ENCODE data around the gene ZNF23. TPM values are rescaled to one million over a fixed set of nuclear protein-coding genes. Genes with fewer than 3 reads are reported as not detected.

Gene ZNF23
- 6.3 and 8.3 TPM in 2 replicates for total RNA-seq (2014; rRNA removed; shearing (Covaris generic))
- 9.9 and 10.2 TPM in 2 replicates for polyA plus RNA-seq (2015; cell fraction: cytosol; rRNA removed)
- 10.3 and 11.2 TPM in 2 replicates for polyA plus RNA-seq (2015; cell fraction: nucleus; rRNA removed)

DNA sequence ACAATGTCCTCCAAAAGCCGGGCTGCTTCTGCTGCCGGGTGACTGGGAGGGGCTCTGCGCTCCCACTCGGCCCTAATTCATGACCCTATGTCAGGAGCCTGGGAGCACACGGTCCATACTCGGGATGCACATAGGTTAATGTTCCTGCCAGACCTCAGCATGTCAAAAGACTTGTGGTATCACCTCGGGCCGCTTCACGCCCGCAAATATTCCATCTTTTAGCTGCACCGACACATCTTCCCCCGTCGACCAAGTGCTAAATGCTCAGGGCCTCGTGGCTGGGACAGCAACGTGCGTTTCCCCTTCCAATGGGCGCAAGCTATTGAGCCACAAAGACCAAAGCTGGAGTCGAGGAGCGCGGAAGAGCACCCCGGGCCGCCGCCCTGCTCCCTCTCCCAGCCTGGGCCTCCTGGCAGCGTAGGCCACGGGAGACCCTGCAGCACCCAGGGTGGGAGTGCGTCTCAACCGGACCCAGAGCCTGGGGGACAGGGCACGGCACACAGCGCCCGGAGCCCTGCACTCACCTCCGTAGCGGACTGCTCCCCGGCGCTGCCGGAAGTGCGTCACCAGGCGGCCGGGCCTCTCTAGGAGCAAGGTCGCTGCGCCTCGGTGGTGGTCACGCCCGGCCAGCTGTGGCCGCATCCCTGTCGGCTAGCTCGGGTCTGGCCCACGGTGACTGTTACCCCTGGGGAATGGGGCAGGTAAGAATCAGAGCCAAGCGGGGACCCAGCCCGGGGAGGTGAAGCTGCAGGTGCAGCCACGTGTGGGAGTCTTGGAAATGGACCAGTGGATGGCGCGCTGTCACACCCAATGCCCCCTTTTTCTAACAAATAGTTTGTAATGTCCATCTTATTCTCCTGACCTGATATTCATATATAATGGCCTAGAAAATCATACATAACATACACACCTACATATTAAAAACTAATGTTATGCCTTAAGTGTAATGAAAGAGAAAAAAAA is at the start of gene ZNF23:
Gene ZNF23 (minus strand): TSS at position 562 of the 963 bp plus-strand sequence. CDS start 5,451 bp downstream, outside the sequence.
- DNase-seq (ENCODE audit: low read depth), result peak; percentile 71

DNA sequence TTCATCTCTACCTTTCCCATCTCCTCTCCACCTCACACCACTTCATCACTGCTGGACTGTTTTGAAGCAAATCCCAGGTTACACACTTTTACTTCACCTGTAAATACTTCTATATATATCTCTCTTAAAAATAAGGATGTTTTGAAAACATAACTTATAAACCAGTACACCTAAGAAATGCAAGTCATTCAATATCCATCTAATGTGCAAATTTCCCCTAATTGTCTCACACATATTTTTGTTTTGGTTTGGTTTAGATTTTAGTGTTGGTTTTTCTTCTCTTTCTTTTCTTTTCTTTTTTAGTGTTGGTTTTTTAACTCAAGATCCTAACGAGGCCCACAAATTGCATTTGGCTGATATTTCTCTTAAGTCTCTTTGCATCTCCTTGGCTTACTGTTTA is 45.0 kb upstream of the ZNF23 start:
- DNase-seq (ENCODE audit: low read depth), result no peak

DNA sequence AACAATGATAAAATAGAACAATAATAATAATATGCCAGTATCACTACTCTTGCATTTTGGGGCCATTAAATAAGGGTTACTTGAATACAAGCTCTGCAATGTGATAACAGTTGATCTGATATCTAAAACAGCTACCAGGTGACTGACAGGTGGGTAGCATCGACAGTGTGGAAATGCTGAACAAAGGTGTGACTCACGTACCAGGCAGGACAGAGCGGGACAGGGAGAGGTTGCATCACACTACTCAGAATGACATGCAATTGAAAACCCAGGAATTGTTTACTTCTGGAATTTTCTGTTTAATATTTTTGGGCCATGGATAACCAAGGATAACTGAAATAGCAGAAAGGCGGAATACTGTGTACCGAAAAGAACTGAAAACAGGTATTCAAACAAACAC is 42.9 kb upstream of the ZNF23 start:
- no peak for DNase-seq (ENCODE audit: low read depth)

DNA sequence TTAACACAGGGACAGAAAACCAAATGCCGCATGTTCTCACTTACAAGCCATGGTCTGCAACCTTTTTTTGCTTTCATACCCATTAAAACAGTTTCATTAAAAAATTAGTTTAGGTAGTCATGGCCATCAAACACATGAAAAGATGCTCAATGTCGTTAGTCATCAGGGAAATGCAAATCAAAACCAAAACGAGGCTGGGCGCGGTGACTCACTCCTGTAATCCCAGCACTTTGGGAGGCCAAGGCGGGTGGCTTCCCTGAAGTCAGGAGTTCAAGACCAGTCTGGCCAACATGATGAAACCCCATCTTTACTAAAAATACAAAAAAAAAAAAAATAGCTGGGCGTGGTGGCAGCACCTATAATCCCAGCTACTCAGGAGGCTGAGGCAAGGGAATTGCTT is 42.0 kb upstream of the ZNF23 start:
- peak; percentile 46 for DNase-seq (ENCODE audit: low read depth)

DNA sequence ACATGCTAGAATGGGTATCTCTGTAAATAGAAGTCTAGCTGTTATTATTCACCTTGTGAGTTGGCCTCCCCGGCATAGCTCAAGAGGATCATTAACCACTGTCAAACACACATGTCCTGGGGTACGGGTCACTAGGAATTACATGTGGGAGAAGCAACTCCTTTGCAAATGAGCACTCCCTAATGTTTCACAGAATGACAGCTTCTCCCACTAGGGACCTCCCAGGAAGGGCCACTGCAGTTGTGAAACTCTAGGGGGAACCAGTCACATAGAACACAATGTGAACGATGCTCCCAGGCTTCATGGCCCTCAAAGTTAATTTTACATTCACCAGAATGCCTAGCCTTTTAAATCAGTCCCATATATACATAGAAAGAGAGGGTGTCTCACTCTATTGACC is 39.5 kb upstream of the ZNF23 start:
- no peak for DNase-seq (ENCODE audit: low read depth)

DNA sequence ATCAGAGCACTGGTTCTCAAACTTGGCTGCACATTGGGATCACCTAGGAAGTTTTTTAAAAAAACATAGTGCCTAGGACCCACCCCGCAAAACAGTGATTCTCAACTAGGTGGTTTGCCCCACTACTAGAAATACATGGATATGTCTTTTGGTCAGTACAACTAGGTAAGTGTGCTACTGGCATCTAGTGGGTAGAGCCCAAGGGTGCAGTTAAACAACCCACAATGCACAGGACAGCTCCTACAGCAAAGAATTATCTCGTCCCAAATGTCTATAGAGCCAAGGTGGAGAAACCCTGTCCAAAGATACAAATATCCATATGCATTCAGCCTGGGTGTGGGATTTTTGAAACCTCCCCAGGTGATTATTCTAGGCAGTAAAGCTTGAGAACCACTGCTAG is 38.9 kb upstream of the ZNF23 start:
- DNase-seq (ENCODE audit: low read depth), result no peak

- peak; percentile 54 for DNase-seq (ENCODE audit: low read depth)
Measured at GRCh38 chr16:71499775-71500364, 37.8 kb upstream of the ZNF23 start.

DNA sequence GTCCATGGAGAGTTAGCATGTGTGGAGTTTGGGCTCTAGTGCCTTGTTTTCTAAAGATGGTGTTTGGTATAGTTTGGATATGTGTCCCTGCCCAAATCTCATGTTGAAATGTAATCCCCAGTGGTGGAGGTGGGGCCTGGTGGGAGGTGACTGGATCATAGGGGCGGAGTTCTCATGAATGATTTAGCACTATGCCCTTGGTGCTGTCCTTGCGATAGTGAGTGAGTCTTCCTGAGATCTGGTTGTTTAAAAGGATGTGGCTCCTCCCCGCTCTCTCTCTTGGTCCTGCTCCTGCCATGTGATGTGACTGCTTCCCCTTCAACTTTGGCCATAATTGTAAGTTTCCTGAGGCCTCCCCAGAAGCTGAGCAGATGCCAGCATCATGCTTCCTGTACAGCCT is 36.0 kb upstream of the ZNF23 start:
- no peak for DNase-seq (ENCODE audit: low read depth)

DNA sequence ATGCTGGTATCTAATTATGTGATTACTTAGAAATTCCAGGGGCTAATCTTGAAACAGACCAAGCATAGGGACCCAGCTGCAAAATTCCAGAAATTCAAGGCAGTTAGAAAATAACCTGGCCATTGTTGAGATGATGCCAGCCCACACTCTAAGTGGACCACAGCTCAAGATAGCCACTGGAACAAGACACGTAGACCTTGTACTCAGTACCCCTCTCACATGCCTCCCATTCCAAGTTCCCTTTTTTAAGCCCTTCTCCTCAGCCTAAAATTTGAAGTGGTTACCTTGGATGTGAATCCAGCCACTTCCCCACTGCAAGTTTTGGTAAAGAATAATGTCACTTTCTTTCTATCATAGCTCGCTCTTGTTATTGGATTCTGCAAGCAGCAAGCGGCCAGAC is 31.2 kb upstream of the ZNF23 start:
- no peak for DNase-seq (ENCODE audit: low read depth)

- no peak for DNase-seq (ENCODE audit: low read depth)
Measured at GRCh38 chr16:71492786-71493185, 30.7 kb upstream of the ZNF23 start.

GRCh38 chr16:71491054-71491453 is 29.0 kb upstream of the ZNF23 start:
- DNase-seq (ENCODE audit: low read depth), result no peak

GRCh38 chr16:71490361-71490760 is 28.3 kb upstream of the ZNF23 start:
- no peak for DNase-seq (ENCODE audit: low read depth)

GRCh38 chr16:71489122-71489521 is 27.1 kb upstream of the ZNF23 start, which contains the start of gene ZNF19:
Gene ZNF19, minus strand, starts transcription at chr16:71489324. Its CDS starts 7,210 bp downstream, at chr16:71482114.
- no peak for DNase-seq (ENCODE audit: low read depth)

DNA sequence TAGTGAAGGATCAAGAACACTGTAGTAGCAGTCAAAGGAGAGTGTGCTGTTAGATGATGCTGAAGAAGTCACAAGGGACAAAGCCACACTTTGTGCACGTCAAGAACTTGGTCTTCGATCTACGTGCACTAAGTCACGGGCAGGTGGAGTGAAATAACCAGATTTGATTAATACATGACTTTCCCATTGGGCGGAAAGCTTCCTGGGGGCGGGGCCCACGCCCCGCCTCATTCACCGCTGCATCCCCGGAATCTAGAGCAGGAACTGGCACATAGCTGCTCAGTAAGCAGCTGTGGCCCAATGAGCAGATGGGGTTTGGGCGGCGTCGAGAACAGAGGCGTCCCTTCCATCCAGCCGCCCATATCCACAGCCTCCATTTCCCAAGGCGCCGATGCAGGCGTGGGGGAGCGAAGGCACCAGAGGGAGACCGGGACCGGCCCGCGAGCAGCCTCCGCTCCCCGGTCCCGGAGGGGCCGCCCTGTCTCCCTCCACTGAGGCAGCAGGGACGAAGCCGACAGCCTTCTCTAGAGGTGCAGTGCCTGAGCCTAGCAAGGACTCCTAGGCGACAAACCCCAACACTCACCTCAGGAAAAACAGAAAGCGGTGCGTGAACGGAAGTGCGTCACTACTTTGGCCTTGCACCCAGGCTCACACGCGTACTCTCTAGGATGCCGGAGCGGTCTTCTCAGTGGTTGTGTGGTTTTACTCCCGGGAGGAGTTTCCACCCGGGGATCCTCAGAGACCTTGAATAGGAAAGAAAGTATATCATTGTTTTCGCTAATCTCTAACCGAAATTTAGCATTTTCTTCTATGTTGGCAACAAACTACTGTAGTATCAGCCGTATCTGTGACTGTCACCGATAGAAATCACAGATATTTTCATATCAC is 22.2 kb upstream of the ZNF23 start:
- peak; percentile 82 for DNase-seq (ENCODE audit: low read depth)

DNA sequence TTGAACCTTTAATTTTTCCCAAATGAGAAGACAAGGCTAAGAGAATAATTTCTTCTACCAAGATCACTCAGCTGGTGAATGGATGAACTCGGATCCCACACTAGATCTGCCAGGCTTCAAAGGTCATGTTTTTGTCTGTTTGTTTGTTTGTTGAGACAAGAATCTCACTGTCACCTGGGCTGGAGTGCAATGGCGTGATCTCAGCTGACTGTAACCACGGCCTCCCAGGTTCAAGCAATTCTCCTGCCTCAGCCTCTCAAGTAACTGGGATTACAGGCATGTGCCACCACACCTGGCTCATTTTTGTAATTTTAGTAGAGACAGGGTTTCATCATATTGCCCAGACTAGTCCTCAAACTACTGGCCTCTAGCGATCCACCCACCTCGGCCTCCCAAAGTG is 20.5 kb upstream of the ZNF23 start:
- DNase-seq (ENCODE audit: low read depth), result no peak

GRCh38 chr16:71480956-71481355 is 18.9 kb upstream of the ZNF23 start:
- DNase-seq (ENCODE audit: low read depth), result no peak

- no peak for DNase-seq (ENCODE audit: low read depth)
Measured at GRCh38 chr16:71479420-71479819, 17.4 kb upstream of the ZNF23 start.

- DNase-seq (ENCODE audit: low read depth), result no peak
Measured at GRCh38 chr16:71476457-71477124, 14.5 kb upstream of the ZNF23 start.

- DNase-seq (ENCODE audit: low read depth), result peak; percentile 91
Measured at GRCh38 chr16:71474864-71475263, 12.8 kb upstream of the ZNF23 start.

- DNase-seq (ENCODE audit: low read depth), result peak; percentile 50
Measured at GRCh38 chr16:71473891-71474290, 11.8 kb upstream of the ZNF23 start.

GRCh38 chr16:71472931-71473330 is 10.9 kb upstream of the ZNF23 start:
- no peak for DNase-seq (ENCODE audit: low read depth)
